Prostate gland (tissue), 2 donors: ENCODE results near the gene CDH13. TPM values are rescaled to one million over a fixed set of nuclear protein-coding genes. Genes with fewer than 3 reads are reported as not detected.

Experiments
- DNase-seq: peaks from one replicate; pipeline ENCODE4 v3.0.0-alpha.2; 2019; ENCODE audit warnings: low spot score
- H3K27ac ChIP-seq, 2 donors: fragments of 200-600 bp; sonication (generic); 2 replicates each; pipeline ENCODE4 v1.5.1; 2017 to 2019
- H3K27me3 ChIP-seq: fragments of 200-600 bp; sonication (generic); replicated peaks from 2 replicates; pipeline ENCODE4 v1.5.1; 2019; ENCODE audit not compliant: insufficient read depth
- H3K36me3 ChIP-seq, 2 donors: fragments of 200-600 bp; sonication (generic); 1 replicate in 1 of 2; 2 replicates in 1 of 2; pipeline versions ENCODE4 v1.5.1 to v1.8.1; 2017 to 2019
- H3K4me1 ChIP-seq: fragments of 200-600 bp; sonication (generic); replicated peaks from 2 replicates; pipeline ENCODE4 v1.5.1; 2019
- H3K4me3 ChIP-seq, 2 donors: fragments of 200-600 bp; sonication (generic); 2 replicates each; pipeline ENCODE4 v1.5.1; 2017 to 2019
- H3K9me3 ChIP-seq: fragments of 200-600 bp; sonication (generic); 2 replicates; pipeline ENCODE4 v1.5.1; 2017
- CTCF ChIP-seq, 4 experiments: fragments of 200-600 bp in 2 of 4; fragments of 450-650 bp in 2 of 4; sonication (generic) in 2 of 4; IDR thresholded peaks; 1 replicate in 3 of 4; 2 replicates in 1 of 4; pipeline ENCODE4 v1.5.1; 2016 to 2019; ENCODE audit warnings: antibody characterized with exemption in 4 of 4, mild to moderate bottlenecking in 2 of 4, moderate library complexity in 2 of 4
- POLR2A ChIP-seq: fragments of 450-650 bp; IDR thresholded peaks from one replicate; pipeline ENCODE4 v1.6.1; 2016; ENCODE audit warnings: antibody characterized with exemption, mild to moderate bottlenecking
- POLR2AphosphoS5 ChIP-seq: sonication (generic); formaldehyde crosslinking; IDR thresholded peaks from one replicate; pipeline ENCODE4 v1.6.1; 2017; ENCODE audit warnings: antibody characterized with exemption
- WGBS: methylation state at CpG from one replicate; pipeline ENCODE4 v1.1.5; 2018; 5-methylcytosine and 5-hydroxymethylcytosine counted together
- intact Hi-C: fragments of 100-400 bp; cut with DNase I; formaldehyde crosslinking; loops from one replicate; pipeline ENCODE4 v1.14.2; 2022
- total RNA-seq, 2 donors: library from RNA; depleted of rRNA; stranded (reverse); fragments of >200 nt; gene quantifications; one replicate each; pipeline ENCODE4 v1.1.0, GENCODE V29; 2016

CDH13 gene
- total RNA-seq, 2 donors from 2014 or later, result 20.6 to 23.0 TPM

- Histone ChIP-seq H3K4me3 (no peak overlapping the region), H3K4me1 (no peaks in the 10 kb centered on the region), H3K9me3 (no peaks in the 10 kb centered on the region), H3K27ac (no peak overlapping the region), H3K36me3 (no peaks in the 10 kb centered on the region), H3K27me3 (no peaks in the 10 kb centered on the region)
- no peak for DNase-seq
- intact Hi-C loops, result no loop called here
- WGBS, result 54% methylated on average over 5 of the region's 5 CpGs
- TF ChIP-seq POLR2AphosphoS5 (no peak), CTCF (IDR thresholded peaks at IDR 0.05) (no peak), POLR2A (no peak)
Observed at GRCh38 chr16:82995924-82996441, 369.2 kb downstream of the CDH13 start.

- no peak for DNase-seq
- Histone ChIP-seq H3K36me3 (no peaks in the 10 kb centered on the region), H3K27ac (no peak overlapping the region), H3K27me3 (no peaks in the 10 kb centered on the region), H3K4me1 (no peaks in the 10 kb centered on the region), H3K4me3 (no peak overlapping the region), H3K9me3 (no peaks in the 10 kb centered on the region)
- no peak for TF ChIP-seq POLR2AphosphoS5
- no peak for TF ChIP-seq POLR2A
- no peak for TF ChIP-seq CTCF (IDR thresholded peaks at IDR 0.05)
- intact Hi-C loops, result no loop called here
- WGBS, result 94% methylated on average over 4 of the region's 4 CpGs
Observed at GRCh38 chr16:82996814-82997213, 370.0 kb downstream of the CDH13 start.

- no peaks in the 10 kb centered on the region for H3K4me1 ChIP-seq
- intact Hi-C loops, result no loop called here
- H3K9me3 ChIP-seq, result no peaks in the 10 kb centered on the region
- no peak overlapping the region for H3K27ac ChIP-seq
- 50% methylated on average over 6 of the region's 6 CpGs for WGBS
- no peak for TF ChIP-seq POLR2AphosphoS5
- TF ChIP-seq CTCF (IDR thresholded peaks at IDR 0.05), result no peak
- TF ChIP-seq POLR2A, result no peak
- H3K36me3 ChIP-seq, result no peaks in the 10 kb centered on the region
- H3K27me3 ChIP-seq, result no peaks in the 10 kb centered on the region
- H3K4me3 ChIP-seq, result no peak overlapping the region
- DNase-seq, result no peak
Observed at GRCh38 chr16:82999711-83000110, 372.9 kb downstream of the CDH13 start.

- H3K4me1 ChIP-seq, result no peaks in the 10 kb centered on the region
- TF ChIP-seq POLR2A (no peak), CTCF (IDR thresholded peaks at IDR 0.05) (no peak)
- intact Hi-C loops, result no loop called here
- H3K36me3 ChIP-seq, result no peaks in the 10 kb centered on the region
- 77% methylated on average over 8 of the region's 8 CpGs for WGBS
- H3K4me3 ChIP-seq, result no peak overlapping the region
- H3K9me3 ChIP-seq, result no peaks in the 10 kb centered on the region
- no peak for DNase-seq
- no peaks in the 10 kb centered on the region for H3K27me3 ChIP-seq
- no peak overlapping the region for H3K27ac ChIP-seq
Observed at GRCh38 chr16:83002351-83003334, 375.9 kb downstream of the CDH13 start.
